Kidney epithelial cell (primary cell): ENCODE data around the gene IQCE. TPM values are rescaled to one million over a fixed set of nuclear protein-coding genes. Genes with fewer than 3 reads are reported as not detected.

Source experiments
- DNase-seq: peaks from one replicate; pipeline ENCODE4 v3.0.0-alpha.2; 2010; ENCODE audit warnings: low read depth
- H3K27me3 ChIP-seq: 2 replicates; pipeline ENCODE4 v1.6.0; 2011; ENCODE audit warnings: low read length; ENCODE audit not compliant: control insufficient read depth, insufficient read depth
- H3K36me3 ChIP-seq: 2 replicates; pipeline ENCODE4 v1.5.1; 2011; ENCODE audit warnings: low read length; ENCODE audit not compliant: control insufficient read depth, insufficient read depth
- H3K4me3 ChIP-seq: 2 replicates; pipeline ENCODE4 v1.5.1; 2011; ENCODE audit warnings: low read depth, mild to moderate bottlenecking, control low read depth, low read length
- CTCF ChIP-seq: IDR thresholded peaks from 2 replicates; pipeline ENCODE4 v1.5.1; 2011; ENCODE audit warnings: mild to moderate bottlenecking, moderate library complexity, low read length, control low read depth, inconsistent platforms; ENCODE audit not compliant: insufficient read depth, poor library complexity, severe bottlenecking
- total RNA-seq: library from RNA; depleted of rRNA; stranded (reverse); fragments of >200 nt; gene quantifications from 2 replicates; pipeline ENCODE4 v1.2.3, GENCODE V29; 2015

The IQCE gene
- total RNA-seq, 1 donor from 2014 or later = 18.0 TPM

- no peaks in the 10 kb centered on the region for H3K27me3 ChIP-seq
- TF ChIP-seq CTCF = no peak
- H3K36me3 ChIP-seq = no peaks in the 10 kb centered on the region
- H3K4me3 ChIP-seq = no peak overlapping the region
- DNase-seq = no peak
Measured at GRCh38 chr7:2637505-2638223, 78.9 kb downstream of the IQCE start.

GRCh38 chr7:2638224-2638991 is 79.6 kb downstream of the IQCE start:
- Histone ChIP-seq H3K36me3 (no peaks in the 10 kb centered on the region), H3K27me3 (no peaks in the 10 kb centered on the region), H3K4me3 (no peak overlapping the region)
- DNase-seq = no peak
- no peak for TF ChIP-seq CTCF

- Histone ChIP-seq H3K27me3 (no peaks in the 10 kb centered on the region), H3K4me3 (no peak overlapping the region)
- no peak for TF ChIP-seq CTCF
Measured at GRCh38 chr7:2639181-2639681, 80.5 kb downstream of the IQCE start.

GRCh38 chr7:2639695-2640481 is 81.1 kb downstream of the IQCE start:
- no peaks in the 10 kb centered on the region for H3K27me3 ChIP-seq
- H3K36me3 ChIP-seq = no peaks in the 10 kb centered on the region
- TF ChIP-seq CTCF = no peak
- no peak overlapping the region for H3K4me3 ChIP-seq
- no peak for DNase-seq

More at GRCh38 chr7:2639181-2639681, 80.5 kb downstream of the IQCE start:
- no peak for DNase-seq
- no peaks in the 10 kb centered on the region for H3K36me3 ChIP-seq

GRCh38 chr7:2640482-2640830 is 81.7 kb downstream of the IQCE start:
- Histone ChIP-seq H3K36me3 (no peaks in the 10 kb centered on the region), H3K27me3 (no peaks in the 10 kb centered on the region), H3K4me3 (no peak overlapping the region)
- TF ChIP-seq CTCF = no peak
- DNase-seq = no peak
